ENCODE results near the gene LCN6. TPM values are rescaled to one million over a fixed set of nuclear protein-coding genes. Genes with fewer than 3 reads are reported as not detected.
A peak's percentile ranks its signal among the peaks of the same experiment; 100 is the strongest.
"Not testable (repeated sequence)": the region's sequence is repeated elsewhere in the genome, so short reads cannot be mapped to it uniquely, and the experiment has no call there.

Gene LCN6
- total RNA-seq, 4 donors from 2014 or later, result 1.1 to 2.9 TPM; not detected in 2

DNA sequence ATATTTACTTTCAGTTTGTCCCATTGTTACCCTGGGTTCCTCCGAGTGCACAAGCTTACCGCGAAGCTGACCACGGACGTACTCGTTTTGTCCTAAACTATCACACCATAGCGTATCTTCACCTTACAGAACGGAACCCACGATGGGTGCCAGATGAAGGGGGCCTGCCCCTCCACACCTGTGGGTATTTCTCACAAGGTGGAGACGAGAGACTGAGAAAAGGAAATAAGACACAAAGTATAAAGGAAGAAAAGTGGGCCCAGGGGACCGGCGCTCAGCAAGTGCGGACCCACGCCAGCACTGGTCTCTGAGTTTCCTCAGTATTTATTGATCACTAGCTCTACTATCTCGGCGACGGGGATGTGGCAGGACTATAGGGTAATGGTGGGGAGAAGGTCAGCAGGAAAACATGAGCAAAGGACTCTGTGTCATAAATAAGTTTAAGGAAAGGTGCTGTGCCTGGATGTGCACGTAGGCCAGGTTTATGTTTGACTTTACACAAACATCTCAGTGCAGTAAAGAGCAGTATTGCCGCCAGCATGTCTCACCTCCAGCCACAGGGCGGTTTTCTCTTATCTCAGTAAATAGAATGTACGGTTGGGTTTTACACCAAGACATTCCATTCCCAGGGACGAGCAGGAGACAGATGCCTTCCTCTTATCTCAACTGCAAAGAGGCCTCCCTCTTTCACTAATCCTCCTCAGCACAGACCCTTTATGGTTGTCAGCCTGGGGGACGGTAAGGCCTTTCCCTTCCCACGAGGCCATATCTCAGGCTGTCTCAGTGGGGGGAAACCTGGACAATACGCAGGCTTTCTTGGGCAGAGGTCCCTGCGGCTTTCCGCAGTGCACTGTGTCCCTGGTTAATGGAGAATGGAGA, 40.6 kb upstream of the LCN6 start:
- H3K9me3 ChIP-seq; H3K36me3 ChIP-seq; H3K27me3 ChIP-seq; intact Hi-C loops (cut with DNase I; ENCODE audit: low total_unique reads): not testable (repeated sequence)
- in situ Hi-C loops (cut with MboI; ENCODE audit: low pct_ligation_motif_present in 1 of 4, low pct_unique_long_range_greater_than_20kb in 1 of 4, low sequenced_read_pairs in 3 of 4), result loop anchor here (10.0 to 25.0 kb wide), 3 partner anchors 246 to 256 kb away; partner anchors contain the start of genes FUT7 (in 3 of the 4), NPDC1 (in 3 of the 4) and ABCA2 (in 2 of the 4)
- DNase-seq, result peak; percentile 63
- H3K4me3 ChIP-seq, result peak overlapping the region in 2 of 4 donors; percentile 7 to 33
- TF ChIP-seq, protein P1, sequence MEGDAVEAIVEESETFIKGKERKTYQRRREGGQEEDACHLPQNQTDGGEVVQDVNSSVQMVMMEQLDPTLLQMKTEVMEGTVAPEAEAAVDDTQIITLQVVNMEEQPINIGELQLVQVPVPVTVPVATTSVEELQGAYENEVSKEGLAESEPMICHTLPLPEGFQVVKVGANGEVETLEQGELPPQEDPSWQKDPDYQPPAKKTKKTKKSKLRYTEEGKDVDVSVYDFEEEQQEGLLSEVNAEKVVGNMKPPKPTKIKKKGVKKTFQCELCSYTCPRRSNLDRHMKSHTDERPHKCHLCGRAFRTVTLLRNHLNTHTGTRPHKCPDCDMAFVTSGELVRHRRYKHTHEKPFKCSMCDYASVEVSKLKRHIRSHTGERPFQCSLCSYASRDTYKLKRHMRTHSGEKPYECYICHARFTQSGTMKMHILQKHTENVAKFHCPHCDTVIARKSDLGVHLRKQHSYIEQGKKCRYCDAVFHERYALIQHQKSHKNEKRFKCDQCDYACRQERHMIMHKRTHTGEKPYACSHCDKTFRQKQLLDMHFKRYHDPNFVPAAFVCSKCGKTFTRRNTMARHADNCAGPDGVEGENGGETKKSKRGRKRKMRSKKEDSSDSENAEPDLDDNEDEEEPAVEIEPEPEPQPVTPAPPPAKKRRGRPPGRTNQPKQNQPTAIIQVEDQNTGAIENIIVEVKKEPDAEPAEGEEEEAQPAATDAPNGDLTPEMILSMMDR (IDR thresholded peaks at IDR 0.05), result peak in 1 of 5 experiments; percentile 27
- TF ChIP-seq POLR2A (IDR thresholded peaks at IDR 0.05) (peak; percentile 47), POLR2AphosphoS5 (IDR thresholded peaks at IDR 0.05) (peak; percentile 23 to 49 (median 49))
- WGBS, 2 donors (ENCODE audit: low coverage in 1 of 2), result 25 to 50% methylated on average over 13 to 27 of the region's 27 CpGs
- H3K4me1 ChIP-seq, result peaks cover 19 to 57% (median 46%) of the 10 kb centered on the region in 4 donors
- peak overlapping the region; percentile 95 to 99 (median 96) for H3K27ac ChIP-seq

DNA sequence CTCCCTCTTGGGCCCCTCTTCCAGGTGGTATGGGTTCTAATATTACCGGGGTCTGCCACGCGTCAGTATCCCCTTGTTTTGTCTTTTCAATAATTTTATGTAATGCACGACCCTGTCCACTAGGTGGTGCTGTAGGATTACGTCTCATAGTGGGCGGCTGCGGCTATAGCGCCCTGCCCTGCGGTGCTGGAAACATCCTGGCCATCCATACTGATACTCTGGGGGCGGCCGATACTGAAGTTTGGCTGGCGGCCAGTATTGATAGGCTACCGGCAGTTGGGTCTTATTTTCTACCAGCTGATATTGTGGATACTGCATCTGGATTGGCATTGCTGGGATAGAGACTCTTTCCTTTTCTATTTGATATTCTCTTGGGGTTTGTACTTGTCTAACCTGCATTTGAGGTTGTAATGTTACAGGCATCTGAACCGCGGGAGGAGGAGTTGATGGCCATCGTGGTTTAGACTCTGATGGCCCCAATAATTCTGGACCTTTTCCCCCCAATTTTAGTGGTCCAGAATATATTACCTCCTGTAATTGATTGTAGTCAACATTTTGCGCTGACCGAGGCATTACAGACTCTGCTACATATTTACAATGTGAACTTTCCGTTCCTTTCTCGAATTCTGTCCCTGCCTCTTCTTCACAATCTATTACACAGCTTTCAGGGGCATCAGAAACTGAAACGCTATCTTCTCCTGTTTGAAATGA, 39.5 kb upstream of the LCN6 start:
- intact Hi-C loops (cut with DNase I; ENCODE audit: low total_unique reads), result loop anchor here (2.0 kb wide), 1 partner anchor 247 kb away; no protein-coding TSS in a partner anchor
- in situ Hi-C loops (cut with MboI; ENCODE audit: low pct_ligation_motif_present in 1 of 4, low pct_unique_long_range_greater_than_20kb in 1 of 4, low sequenced_read_pairs in 3 of 4), result loop anchor here (10.0 to 25.0 kb wide), 3 partner anchors 247 to 257 kb away; partner anchors contain the start of genes FUT7 (in 3 of the 4), NPDC1 (in 3 of the 4) and ABCA2 (in 2 of the 4)
- Histone ChIP-seq H3K4me1 (peaks cover 19 to 46% (median 36%) of the 10 kb centered on the region in 4 donors), H3K9me3 (no peaks in the 10 kb centered on the region), H3K36me3 (no peaks in the 10 kb centered on the region), H3K27ac (peak overlapping the region; percentile 95 to 99 (median 96)), H3K27me3 (no peaks in the 10 kb centered on the region), H3K4me3 (peak overlapping the region in 2 of 4 donors; percentile 7 to 33)
- 10 to 28% methylated on average over 8 to 21 of the region's 21 CpGs for WGBS, 2 donors (ENCODE audit: low coverage in 1 of 2)
- peak; percentile 77 for DNase-seq
- TF ChIP-seq, protein P1 (IDR thresholded peaks at IDR 0.05), result peak; percentile 85 to 94 (median 89)
- no peak for TF ChIP-seq POLR2AphosphoS5 (IDR thresholded peaks at IDR 0.05)

DNA sequence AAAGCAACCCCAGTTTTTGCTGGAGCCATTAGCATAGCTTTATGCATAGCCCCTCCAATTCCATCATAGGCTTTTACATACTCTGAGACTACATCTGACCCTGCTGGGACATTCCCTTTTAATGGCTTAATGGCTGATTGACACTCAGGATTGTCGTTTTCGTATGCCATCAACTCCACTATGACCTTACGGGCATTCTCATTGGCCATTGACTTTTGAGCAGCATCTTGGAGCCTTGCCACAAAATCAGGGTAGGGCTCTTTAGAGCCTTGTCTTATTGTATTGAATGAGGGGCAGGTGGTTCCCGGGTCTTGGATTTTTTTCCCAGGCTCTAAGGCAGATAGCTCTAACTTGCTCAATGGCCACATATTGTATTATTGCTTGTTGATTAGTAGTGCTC, 38.7 kb upstream of the LCN6 start:
- not testable (repeated sequence) for H3K9me3 ChIP-seq, H3K36me3 ChIP-seq, H3K27me3 ChIP-seq, H3K4me3 ChIP-seq
- Histone ChIP-seq H3K27ac (peak overlapping the region in 1 of 4 donors; percentile 95), H3K4me1 (peaks cover 14 to 38% (median 27%) of the 10 kb centered on the region in 4 donors)
- 17 to 29% methylated on average over 4 of the region's 4 CpGs for WGBS, 2 donors (ENCODE audit: low coverage in 1 of 2)
- peak; percentile 45 for DNase-seq
- intact Hi-C loops (cut with DNase I; ENCODE audit: low total_unique reads), result loop anchor here (2.0 kb wide), 1 partner anchor 248 kb away; no protein-coding TSS in a partner anchor
- in situ Hi-C loops (cut with MboI; ENCODE audit: low pct_ligation_motif_present in 1 of 4, low pct_unique_long_range_greater_than_20kb in 1 of 4, low sequenced_read_pairs in 3 of 4), result loop anchor here (10.0 to 25.0 kb wide), 3 partner anchors 248 to 258 kb away; partner anchors contain the start of genes FUT7 (in 3 of the 4), NPDC1 (in 3 of the 4) and ABCA2 (in 2 of the 4)

DNA sequence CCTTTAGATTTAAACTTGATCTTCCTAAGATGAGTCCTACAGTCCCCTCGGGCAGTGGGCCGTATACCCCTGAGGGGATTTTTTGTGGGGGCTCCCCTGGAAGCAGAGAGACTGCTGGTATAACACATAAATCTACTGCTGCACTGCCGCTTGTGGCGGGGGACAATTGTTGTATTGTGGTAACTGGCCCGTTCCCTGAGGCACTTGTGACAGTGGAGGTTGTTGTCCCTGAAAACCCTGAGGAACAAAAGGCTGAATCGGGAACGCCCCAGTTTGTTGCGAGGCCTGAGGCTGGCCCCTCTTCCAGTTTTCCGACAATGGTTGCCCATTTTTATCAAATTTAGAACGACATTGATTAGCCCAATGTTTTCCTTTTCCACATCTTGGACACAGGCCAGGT, 38.1 kb upstream of the LCN6 start:
- in situ Hi-C loops (cut with MboI; ENCODE audit: low pct_ligation_motif_present in 1 of 4, low pct_unique_long_range_greater_than_20kb in 1 of 4, low sequenced_read_pairs in 3 of 4), result loop anchor here (10.0 to 25.0 kb wide), 3 partner anchors 248 to 258 kb away; partner anchors contain the start of genes FUT7 (in 3 of the 4), NPDC1 (in 3 of the 4) and ABCA2 (in 2 of the 4)
- no peak for DNase-seq
- no peaks in the 10 kb centered on the region for H3K9me3 ChIP-seq
- H3K27me3 ChIP-seq, result no peaks in the 10 kb centered on the region
- peak overlapping the region in 1 of 4 donors; percentile 95 for H3K27ac ChIP-seq
- 63% methylated on average over 10 of the region's 10 CpGs; no CpG with 5 or more reads in 1 of the 2 donors for WGBS, 2 donors (ENCODE audit: low coverage in 1 of 2)
- H3K36me3 ChIP-seq, result no peaks in the 10 kb centered on the region
- intact Hi-C loops (cut with DNase I; ENCODE audit: low total_unique reads), result loop anchor here (2.0 kb wide), 1 partner anchor 248 kb away; no protein-coding TSS in a partner anchor
- TF ChIP-seq EP300 (IDR thresholded peaks at IDR 0.05; ENCODE audit: low read depth), result no peak
- TF ChIP-seq, protein P1 (IDR thresholded peaks at IDR 0.05), result no peak
- TF ChIP-seq POLR2A (IDR thresholded peaks at IDR 0.05), result no peak
- TF ChIP-seq POLR2AphosphoS5 (IDR thresholded peaks at IDR 0.05), result no peak
- H3K4me1 ChIP-seq, result peaks cover 14 to 33% (median 22%) of the 10 kb centered on the region in 4 donors
- no peak overlapping the region for H3K4me3 ChIP-seq

DNA sequence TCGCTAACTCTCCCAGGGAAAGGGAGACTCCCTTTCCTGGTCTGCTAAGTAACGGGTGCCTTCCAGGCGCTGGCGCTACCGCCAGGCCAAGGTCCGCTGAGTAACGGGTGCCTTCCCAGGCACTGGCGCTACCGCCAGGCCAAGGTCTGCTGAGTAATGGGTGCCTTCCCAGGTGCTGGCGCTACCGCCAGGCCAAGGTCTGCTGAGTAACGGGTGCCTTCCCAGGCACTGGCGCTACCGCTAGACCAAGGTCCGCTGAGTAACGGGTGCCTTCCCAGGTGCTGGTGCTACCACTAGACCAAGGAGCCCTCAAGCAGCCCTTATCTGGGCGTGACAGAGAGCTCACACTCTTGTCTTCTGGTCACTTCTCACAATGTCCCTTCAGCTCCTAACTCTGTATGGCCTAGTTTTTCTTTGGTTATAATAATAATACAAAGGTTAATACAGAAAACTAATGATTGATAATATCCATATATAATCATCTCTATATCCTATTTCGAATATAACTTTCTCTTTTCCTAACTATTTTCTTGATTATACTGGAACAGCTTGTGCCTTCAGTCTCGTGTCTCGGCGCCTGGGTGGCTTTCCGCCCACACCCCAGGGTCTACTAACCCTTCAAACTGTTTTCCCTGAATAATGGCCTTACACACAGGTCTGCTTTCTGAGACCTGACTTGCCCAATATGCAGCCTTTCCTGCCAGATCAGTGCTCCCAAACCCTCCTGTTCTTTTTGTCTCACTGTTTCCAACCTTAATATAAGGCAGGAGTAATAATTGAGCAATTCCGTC, 37.4 kb upstream of the LCN6 start:
- H3K36me3 ChIP-seq, H3K27ac ChIP-seq, H3K27me3 ChIP-seq, H3K4me3 ChIP-seq, H3K9me3 ChIP-seq: not testable (repeated sequence)
- DNase-seq, result peak; percentile 9
- intact Hi-C loops (cut with DNase I; ENCODE audit: low total_unique reads), result loop anchor here (2.0 kb wide), 1 partner anchor 249 kb away; no protein-coding TSS in a partner anchor
- WGBS, 2 donors (ENCODE audit: low coverage in 1 of 2), result 67 to 77% methylated on average over 6 to 19 of the region's 23 CpGs
- in situ Hi-C loops (cut with MboI; ENCODE audit: low pct_ligation_motif_present in 1 of 4, low pct_unique_long_range_greater_than_20kb in 1 of 4, low sequenced_read_pairs in 3 of 4), result loop anchor here (10.0 to 25.0 kb wide), 3 partner anchors 249 to 259 kb away; partner anchors contain the start of genes FUT7 (in 3 of the 4), NPDC1 (in 3 of the 4) and ABCA2 (in 2 of the 4)
- peaks cover 14 to 33% (median 21%) of the 10 kb centered on the region in 4 donors for H3K4me1 ChIP-seq

Measured in transverse colon (tissue), 4 donors.